ENCODE measurements around the gene OGFR.

The OGFR gene

GRCh38 chr20:62815066-62815991, 10.7 kb downstream of the OGFR start:
- H3K79me2 ChIP-seq (ENCODE audit: control insufficient read depth, low read length): no peaks in the 10 kb centered on the region
- no peaks in the 10 kb centered on the region for H3F3A ChIP-seq (ENCODE audit: control insufficient read depth, insufficient read depth)
- H3K9me2 ChIP-seq (replicated peaks; ENCODE audit: control insufficient read depth, low read length): no peaks in the 10 kb centered on the region
- H3K9me3 ChIP-seq (ENCODE audit: control insufficient read depth, insufficient read depth, low read length): no peaks in the 10 kb centered on the region
- no peaks in the 10 kb centered on the region for H3K4me1 ChIP-seq (ENCODE audit: control insufficient read depth, low read length)
- no peak overlapping the region for H3K4me2 ChIP-seq (ENCODE audit: low read length)
- H3K27ac ChIP-seq (ENCODE audit: low read depth, low read length): no peak overlapping the region
- H3K4me3 ChIP-seq (ENCODE audit: low read length): no peak overlapping the region
- peaks cover under 1% of the 10 kb centered on the region; the same call in 1 of the 2 replicates for H4K20me1 ChIP-seq (ENCODE audit: control insufficient read depth, insufficient read depth, low read depth, low read length)
- peaks cover 22% of the 10 kb centered on the region for H3K36me3 ChIP-seq (ENCODE audit: control insufficient read depth, low read length)
- peaks cover 37% of the 10 kb centered on the region for H3K27me3 ChIP-seq (ENCODE audit: control insufficient read depth, low read length)
- TF ChIP-seq, protein P1, sequence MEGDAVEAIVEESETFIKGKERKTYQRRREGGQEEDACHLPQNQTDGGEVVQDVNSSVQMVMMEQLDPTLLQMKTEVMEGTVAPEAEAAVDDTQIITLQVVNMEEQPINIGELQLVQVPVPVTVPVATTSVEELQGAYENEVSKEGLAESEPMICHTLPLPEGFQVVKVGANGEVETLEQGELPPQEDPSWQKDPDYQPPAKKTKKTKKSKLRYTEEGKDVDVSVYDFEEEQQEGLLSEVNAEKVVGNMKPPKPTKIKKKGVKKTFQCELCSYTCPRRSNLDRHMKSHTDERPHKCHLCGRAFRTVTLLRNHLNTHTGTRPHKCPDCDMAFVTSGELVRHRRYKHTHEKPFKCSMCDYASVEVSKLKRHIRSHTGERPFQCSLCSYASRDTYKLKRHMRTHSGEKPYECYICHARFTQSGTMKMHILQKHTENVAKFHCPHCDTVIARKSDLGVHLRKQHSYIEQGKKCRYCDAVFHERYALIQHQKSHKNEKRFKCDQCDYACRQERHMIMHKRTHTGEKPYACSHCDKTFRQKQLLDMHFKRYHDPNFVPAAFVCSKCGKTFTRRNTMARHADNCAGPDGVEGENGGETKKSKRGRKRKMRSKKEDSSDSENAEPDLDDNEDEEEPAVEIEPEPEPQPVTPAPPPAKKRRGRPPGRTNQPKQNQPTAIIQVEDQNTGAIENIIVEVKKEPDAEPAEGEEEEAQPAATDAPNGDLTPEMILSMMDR (IDR thresholded peaks at IDR 0.05; ENCODE audit: low read depth, low read length, poor library complexity, severe bottlenecking): no peak
- no peak for TF ChIP-seq EZH2phosphoT487 (IDR thresholded peaks at IDR 0.05; ENCODE audit: borderline replicate concordance, low read length)

- no peaks in the 10 kb centered on the region for H3K79me2 ChIP-seq (ENCODE audit: control insufficient read depth, low read length)
- H3K27me3 ChIP-seq (ENCODE audit: control insufficient read depth, low read length): peaks cover 37% of the 10 kb centered on the region
- H3K9me3 ChIP-seq (ENCODE audit: control insufficient read depth, insufficient read depth, low read length): no peaks in the 10 kb centered on the region
- no peaks in the 10 kb centered on the region for H3K4me1 ChIP-seq (ENCODE audit: control insufficient read depth, low read length)
- no peaks in the 10 kb centered on the region for H4K20me1 ChIP-seq (ENCODE audit: control insufficient read depth, insufficient read depth, low read depth, low read length)
- H3K4me3 ChIP-seq (ENCODE audit: low read length): no peak overlapping the region
- no peak overlapping the region for H3K27ac ChIP-seq (ENCODE audit: low read depth, low read length)
- H3K4me2 ChIP-seq (ENCODE audit: low read length): no peak overlapping the region
- H3F3A ChIP-seq (ENCODE audit: control insufficient read depth, insufficient read depth): no peaks in the 10 kb centered on the region
- H3K9me2 ChIP-seq (replicated peaks; ENCODE audit: control insufficient read depth, low read length): no peaks in the 10 kb centered on the region
- TF ChIP-seq EZH2phosphoT487 (IDR thresholded peaks at IDR 0.05; ENCODE audit: borderline replicate concordance, low read length): no peak
- TF ChIP-seq, protein P1 (IDR thresholded peaks at IDR 0.05; ENCODE audit: low read depth, low read length, poor library complexity, severe bottlenecking): no peak
- H3K36me3 ChIP-seq (ENCODE audit: control insufficient read depth, low read length): peaks cover 16% of the 10 kb centered on the region; the same call in 1 of the 2 replicates
These were observed 11.6 kb downstream of the OGFR start for GRCh38 chr20:62816031-62816883.

- H3K4me1 ChIP-seq (ENCODE audit: control insufficient read depth, low read length): no peaks in the 10 kb centered on the region
- no peak within 1 kb of the TSS for H3K4me3 ChIP-seq (ENCODE audit: low read length)
- no peaks in the 10 kb centered on the region for H3K9me3 ChIP-seq (ENCODE audit: control insufficient read depth, insufficient read depth, low read length)
- no peaks in the 10 kb centered on the region for H3K9me2 ChIP-seq (replicated peaks; ENCODE audit: control insufficient read depth, low read length)
- no peak within 1 kb of the TSS for H3K4me2 ChIP-seq (ENCODE audit: low read length)
- H3K27me3 ChIP-seq (ENCODE audit: control insufficient read depth, low read length): peaks cover 37% of the 10 kb centered on the region
- TF ChIP-seq, protein P1 (IDR thresholded peaks at IDR 0.05; ENCODE audit: low read depth, low read length, poor library complexity, severe bottlenecking): no peak
- no peak for TF ChIP-seq EZH2phosphoT487 (IDR thresholded peaks at IDR 0.05; ENCODE audit: borderline replicate concordance, low read length)
- H3K27ac ChIP-seq (ENCODE audit: low read depth, low read length): no peak within 1 kb of the TSS
- no peaks in the 10 kb centered on the region for H3K79me2 ChIP-seq (ENCODE audit: control insufficient read depth, low read length)
- no peaks in the 10 kb centered on the region for H4K20me1 ChIP-seq (ENCODE audit: control insufficient read depth, insufficient read depth, low read depth, low read length)
- no peaks in the 10 kb centered on the region for H3F3A ChIP-seq (ENCODE audit: control insufficient read depth, insufficient read depth)
- peaks cover 8% of the 10 kb centered on the region; the same call in 1 of the 2 replicates for H3K36me3 ChIP-seq (ENCODE audit: control insufficient read depth, low read length)
These were observed 12.5 kb downstream of the OGFR start, which contains the start of gene COL9A3 for GRCh38 chr20:62816884-62817873. TSS of gene COL9A3 (plus strand) at chr20:62817050. CDS start at chr20:62817065, 15 bp downstream.

All from DOHH2 (cell line).